Trophoblast cell (in vitro differentiated cells and primary cell): Measurements from ENCODE around the gene PRICKLE1.

Source experiments
- DNase-seq, 2 donors: peaks; one replicate each; pipeline ENCODE4 v3.0.0-alpha.2; 2016
- H2AFZ ChIP-seq: 2 replicates; pipeline ENCODE4 v1.6.1; 2013; ENCODE audit warnings: low read length, moderate library complexity, mild to moderate bottlenecking; ENCODE audit not compliant: insufficient read depth, poor library complexity
- H2AK5ac ChIP-seq: 2 replicates; pipeline ENCODE4 v1.6.1; 2013; ENCODE audit warnings: mild to moderate bottlenecking, low read length
- H2BK120ac ChIP-seq: 2 replicates; pipeline ENCODE4 v1.6.1; 2013; ENCODE audit warnings: low read length, mild to moderate bottlenecking, moderate library complexity; ENCODE audit not compliant: insufficient read depth, poor library complexity
- H2BK12ac ChIP-seq: 2 replicates; pipeline ENCODE4 v1.6.1; 2013; ENCODE audit warnings: mild to moderate bottlenecking, low read length, moderate library complexity
- H2BK5ac ChIP-seq: 2 replicates; pipeline ENCODE4 v1.6.1; 2013; ENCODE audit warnings: low read length, low read depth, moderate library complexity, mild to moderate bottlenecking; ENCODE audit not compliant: poor library complexity
- H3K14ac ChIP-seq: 2 replicates; pipeline ENCODE4 v1.6.1; 2013; ENCODE audit warnings: mild to moderate bottlenecking, low read length
- H3K18ac ChIP-seq: 2 replicates; pipeline ENCODE4 v1.6.1; 2013; ENCODE audit warnings: mild to moderate bottlenecking, low read length
- H3K23ac ChIP-seq: 2 replicates; pipeline ENCODE4 v1.6.1; 2013; ENCODE audit warnings: low read length
- H3K27ac ChIP-seq: 2 replicates; pipeline ENCODE4 v1.5.1; 2013; ENCODE audit warnings: low read depth, mild to moderate bottlenecking, inconsistent platforms, low read length, moderate library complexity
- H3K27me3 ChIP-seq: 2 replicates; pipeline ENCODE4 v1.6.1; 2013; ENCODE audit warnings: inconsistent platforms, mild to moderate bottlenecking, low read length, moderate library complexity; ENCODE audit not compliant: insufficient read depth
- H3K36me3 ChIP-seq, 2 experiments: 1 replicate in 1 of 2; 2 replicates in 1 of 2; pipeline ENCODE4 v1.6.1; 2013; ENCODE audit warnings: low read length in 2 of 2, mild to moderate bottlenecking in 2 of 2, moderate library complexity in 1 of 2; ENCODE audit not compliant: insufficient read depth in 2 of 2, control insufficient read depth in 1 of 2
- H3K4ac ChIP-seq: 2 replicates; pipeline ENCODE4 v1.6.1; 2013; ENCODE audit warnings: low read depth, mild to moderate bottlenecking, low read length, moderate library complexity
- H3K4me1 ChIP-seq, 2 experiments: 1 replicate in 1 of 2; 2 replicates in 1 of 2; pipeline ENCODE4 v1.6.1; 2013; ENCODE audit warnings: low read length in 2 of 2, mild to moderate bottlenecking in 2 of 2, moderate library complexity in 1 of 2; ENCODE audit not compliant: insufficient read depth in 2 of 2, control insufficient read depth in 1 of 2
- H3K4me2 ChIP-seq: 2 replicates; pipeline ENCODE4 v1.6.1; 2013; ENCODE audit warnings: inconsistent platforms, mild to moderate bottlenecking, low read length, moderate library complexity
- H3K4me3 ChIP-seq: 2 replicates; pipeline ENCODE4 v1.5.1; 2013; ENCODE audit warnings: mild to moderate bottlenecking, low read depth, low read length, inconsistent platforms
- H3K79me1 ChIP-seq: one replicate; pipeline ENCODE4 v1.6.1; 2013; ENCODE audit warnings: low read length
- H3K79me2 ChIP-seq: 2 replicates; pipeline ENCODE4 v1.6.1; 2013; ENCODE audit warnings: low read length, mild to moderate bottlenecking; ENCODE audit not compliant: control insufficient read depth, insufficient read depth, poor library complexity
- H3K9ac ChIP-seq: 2 replicates; pipeline ENCODE4 v1.6.1; 2013; ENCODE audit warnings: mild to moderate bottlenecking, low read length
- H3K9me3 ChIP-seq: 2 replicates; pipeline ENCODE4 v1.6.1; 2013; ENCODE audit warnings: low read depth, mild to moderate bottlenecking, control low read depth, inconsistent platforms, low read length; ENCODE audit not compliant: insufficient read depth
- H4K12ac ChIP-seq: 2 replicates; pipeline ENCODE4 v1.6.1; 2013; ENCODE audit warnings: low read depth, mild to moderate bottlenecking, low read length, moderate library complexity
- H4K8ac ChIP-seq: 2 replicates; pipeline ENCODE4 v1.6.1; 2013; ENCODE audit warnings: low read depth, mild to moderate bottlenecking, low read length, moderate library complexity
- H4K91ac ChIP-seq: one replicate; pipeline ENCODE4 v1.6.1; 2013; ENCODE audit warnings: low read depth, mild to moderate bottlenecking, low read length, moderate library complexity
- WGBS: extraction: QIAGEN DNeasy Blood & Tissue Kit; methylation state at CpG from one replicate; pipeline ENCODE4 v1.1.7; 2013; ENCODE audit warnings: missing lambda C conversion rate; ENCODE audit not compliant: insufficient read length, insufficient coverage; ENCODE audit errors: extremely low coverage; 5-methylcytosine and 5-hydroxymethylcytosine counted together

PRICKLE1 gene

GRCh38 chr12:42442888-42443287 lies 146.7 kb downstream of the PRICKLE1 start:
- Histone ChIP-seq H4K8ac (no peak overlapping the region), H2BK120ac (no peak overlapping the region), H3K4me1 (no peaks in the 10 kb centered on the region), H3K4ac (no peak overlapping the region), H3K9me3 (no peaks in the 10 kb centered on the region), H4K91ac (no peak overlapping the region), H3K4me3 (no peak overlapping the region), H3K27ac (no peak overlapping the region), H2AFZ (no peak overlapping the region), H3K23ac (no peak overlapping the region), H3K36me3 (peaks cover 3 to 7% of the 10 kb centered on the region in 2 experiments), H2BK5ac (no peak overlapping the region), H3K4me2 (no peak overlapping the region), H3K27me3 (no peaks in the 10 kb centered on the region), H3K18ac (no peak overlapping the region), H3K14ac (no peak overlapping the region), H2AK5ac (no peak overlapping the region), H3K79me2 (no peaks in the 10 kb centered on the region), H2BK12ac (no peak overlapping the region), H3K9ac (no peak overlapping the region), H4K12ac (no peak overlapping the region), H3K79me1 (no peaks in the 10 kb centered on the region)
- no peak for DNase-seq
- WGBS: no CpG with 5 or more reads among the region's 8 CpGs

GRCh38 chr12:42442311-42442759 lies 147.2 kb downstream of the PRICKLE1 start:
- H3K27me3 ChIP-seq: no peaks in the 10 kb centered on the region
- no CpG with 5 or more reads among the region's 19 CpGs for WGBS

GRCh38 chr12:42440608-42441007 lies 148.9 kb downstream of the PRICKLE1 start:
- Histone ChIP-seq H4K91ac (no peak overlapping the region), H3K18ac (no peak overlapping the region), H3K23ac (no peak overlapping the region), H3K4me3 (no peak overlapping the region), H3K4ac (no peak overlapping the region), H3K9ac (no peak overlapping the region), H3K79me1 (no peaks in the 10 kb centered on the region), H3K4me1 (no peaks in the 10 kb centered on the region), H2BK12ac (no peak overlapping the region), H2BK5ac (no peak overlapping the region), H4K8ac (no peak overlapping the region), H3K27me3 (no peaks in the 10 kb centered on the region), H3K79me2 (no peaks in the 10 kb centered on the region), H3K4me2 (no peak overlapping the region), H3K36me3 (peaks cover 3 to 4% of the 10 kb centered on the region in 2 experiments), H2AFZ (no peak overlapping the region), H3K27ac (no peak overlapping the region), H2BK120ac (no peak overlapping the region), H3K9me3 (no peaks in the 10 kb centered on the region), H3K14ac (no peak overlapping the region), H2AK5ac (no peak overlapping the region), H4K12ac (no peak overlapping the region)
- WGBS: no CpG with 5 or more reads among the region's 11 CpGs
- no peak for DNase-seq

More at GRCh38 chr12:42442311-42442759, 147.2 kb downstream of the PRICKLE1 start:
- no peak overlapping the region for H2BK12ac ChIP-seq
- H2BK120ac ChIP-seq: no peak overlapping the region
- H3K4me1 ChIP-seq: no peaks in the 10 kb centered on the region
- no peaks in the 10 kb centered on the region for H3K79me1 ChIP-seq
- H2AK5ac ChIP-seq: no peak overlapping the region
- no peaks in the 10 kb centered on the region for H3K79me2 ChIP-seq
- H2BK5ac ChIP-seq: no peak overlapping the region
- H3K4me3 ChIP-seq: no peak overlapping the region
- no peak overlapping the region for H3K18ac ChIP-seq
- no peak overlapping the region for H4K91ac ChIP-seq
- H2AFZ ChIP-seq: no peak overlapping the region
- H3K9ac ChIP-seq: no peak overlapping the region
- no peaks in the 10 kb centered on the region for H3K9me3 ChIP-seq
- H4K12ac ChIP-seq: no peak overlapping the region
- H3K27ac ChIP-seq: no peak overlapping the region
- H4K8ac ChIP-seq: no peak overlapping the region
- peaks cover 3 to 7% of the 10 kb centered on the region in 2 experiments for H3K36me3 ChIP-seq
- DNase-seq: no peak
- H3K4me2 ChIP-seq: no peak overlapping the region
- no peak overlapping the region for H3K4ac ChIP-seq
- H3K23ac ChIP-seq: no peak overlapping the region
- no peak overlapping the region for H3K14ac ChIP-seq

GRCh38 chr12:42432517-42433140 lies 156.9 kb downstream of the PRICKLE1 start:
- no peaks in the 10 kb centered on the region for H3K9me3 ChIP-seq
- H3K4me3 ChIP-seq: no peak overlapping the region
- H2BK12ac ChIP-seq: no peak overlapping the region
- no peak overlapping the region for H3K27ac ChIP-seq
- no peaks in the 10 kb centered on the region for H3K79me2 ChIP-seq
- no peaks in the 10 kb centered on the region for H3K4me1 ChIP-seq
- no peak overlapping the region for H2AFZ ChIP-seq
- H3K36me3 ChIP-seq: peaks cover 0 to 2% of the 10 kb centered on the region in 2 experiments
- H3K4ac ChIP-seq: no peak overlapping the region
- H4K12ac ChIP-seq: no peak overlapping the region
- no peak overlapping the region for H4K8ac ChIP-seq
- WGBS: no CpG with 5 or more reads among the region's 5 CpGs
- H3K23ac ChIP-seq: no peak overlapping the region
- H3K27me3 ChIP-seq: no peaks in the 10 kb centered on the region
- no peak overlapping the region for H2AK5ac ChIP-seq
- no peak overlapping the region for H3K18ac ChIP-seq
- H3K4me2 ChIP-seq: no peak overlapping the region
- no peak overlapping the region for H4K91ac ChIP-seq
- no peaks in the 10 kb centered on the region for H3K79me1 ChIP-seq
- no peak overlapping the region for H2BK120ac ChIP-seq
- no peak for DNase-seq
- H2BK5ac ChIP-seq: no peak overlapping the region
- H3K14ac ChIP-seq: no peak overlapping the region
- H3K9ac ChIP-seq: no peak overlapping the region
